ENCODE data around the gene TRIM67.

The TRIM67 gene

DNA sequence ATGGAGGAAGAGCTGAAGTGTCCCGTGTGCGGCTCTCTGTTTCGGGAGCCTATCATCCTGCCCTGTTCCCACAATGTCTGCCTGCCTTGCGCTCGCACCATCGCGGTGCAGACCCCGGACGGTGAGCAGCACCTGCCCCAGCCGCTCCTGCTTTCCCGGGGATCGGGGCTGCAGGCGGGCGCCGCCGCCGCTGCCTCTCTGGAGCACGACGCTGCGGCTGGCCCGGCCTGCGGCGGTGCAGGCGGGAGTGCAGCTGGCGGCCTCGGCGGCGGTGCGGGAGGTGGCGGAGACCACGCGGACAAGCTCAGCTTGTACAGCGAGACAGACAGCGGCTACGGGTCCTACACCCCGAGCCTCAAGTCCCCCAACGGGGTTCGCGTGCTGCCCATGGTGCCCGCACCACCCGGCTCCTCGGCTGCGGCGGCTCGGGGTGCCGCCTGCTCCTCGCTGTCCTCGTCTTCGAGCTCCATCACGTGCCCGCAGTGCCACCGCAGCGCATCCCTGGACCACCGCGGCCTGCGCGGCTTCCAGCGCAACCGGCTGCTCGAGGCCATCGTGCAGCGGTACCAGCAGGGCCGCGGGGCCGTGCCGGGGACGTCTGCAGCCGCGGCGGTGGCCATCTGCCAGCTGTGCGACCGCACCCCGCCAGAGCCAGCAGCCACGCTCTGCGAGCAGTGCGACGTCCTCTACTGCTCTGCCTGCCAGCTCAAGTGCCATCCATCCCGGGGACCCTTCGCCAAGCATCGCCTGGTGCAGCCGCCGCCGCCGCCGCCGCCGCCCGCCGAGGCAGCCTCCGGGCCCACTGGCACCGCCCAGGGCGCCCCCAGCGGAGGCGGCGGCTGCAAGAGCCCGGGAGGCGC is 1.3 kb downstream of the TRIM67 start:
- Histone ChIP-seq H3K9ac (ENCODE audit: low read length) (no peak overlapping the region), H3K9me2 (replicated peaks; ENCODE audit: insufficient read depth, low read length) (no peaks in the 10 kb centered on the region), H3K4me1 (ENCODE audit: low read length) (no peaks in the 10 kb centered on the region), H3K27ac (ENCODE audit: low read length) (no peak overlapping the region), H3K4me2 (ENCODE audit: low read depth, low read length) (no peak overlapping the region), H3K27me3 (replicated peaks; ENCODE audit: insufficient read depth, low read length) (no peaks in the 10 kb centered on the region; the same call in 1 of the 2 replicates), H2AFZ (ENCODE audit: low read length) (no peak overlapping the region), H3K36me3 (replicated peaks; ENCODE audit: insufficient read depth, low read length) (no peaks in the 10 kb centered on the region), H3F3A (ENCODE audit: insufficient read depth, low read length) (no peaks in the 10 kb centered on the region), H3K4me3 (ENCODE audit: low read length) (no peak overlapping the region), H3K9me3 (replicated peaks; ENCODE audit: insufficient read depth, low read length) (no peaks in the 10 kb centered on the region), H3K79me2 (ENCODE audit: low read length) (no peaks in the 10 kb centered on the region), H4K20me1 (ENCODE audit: insufficient read depth, low read length) (no peaks in the 10 kb centered on the region)
- TF ChIP-seq EZH2phosphoT487 (IDR thresholded peaks at IDR 0.05; ENCODE audit: low read length) (no peak), EZH2 (optimal IDR thresholded peaks at IDR 0.05; ENCODE audit: low read depth, low read length) (no peak)
- TF ChIP-seq, protein P1, sequence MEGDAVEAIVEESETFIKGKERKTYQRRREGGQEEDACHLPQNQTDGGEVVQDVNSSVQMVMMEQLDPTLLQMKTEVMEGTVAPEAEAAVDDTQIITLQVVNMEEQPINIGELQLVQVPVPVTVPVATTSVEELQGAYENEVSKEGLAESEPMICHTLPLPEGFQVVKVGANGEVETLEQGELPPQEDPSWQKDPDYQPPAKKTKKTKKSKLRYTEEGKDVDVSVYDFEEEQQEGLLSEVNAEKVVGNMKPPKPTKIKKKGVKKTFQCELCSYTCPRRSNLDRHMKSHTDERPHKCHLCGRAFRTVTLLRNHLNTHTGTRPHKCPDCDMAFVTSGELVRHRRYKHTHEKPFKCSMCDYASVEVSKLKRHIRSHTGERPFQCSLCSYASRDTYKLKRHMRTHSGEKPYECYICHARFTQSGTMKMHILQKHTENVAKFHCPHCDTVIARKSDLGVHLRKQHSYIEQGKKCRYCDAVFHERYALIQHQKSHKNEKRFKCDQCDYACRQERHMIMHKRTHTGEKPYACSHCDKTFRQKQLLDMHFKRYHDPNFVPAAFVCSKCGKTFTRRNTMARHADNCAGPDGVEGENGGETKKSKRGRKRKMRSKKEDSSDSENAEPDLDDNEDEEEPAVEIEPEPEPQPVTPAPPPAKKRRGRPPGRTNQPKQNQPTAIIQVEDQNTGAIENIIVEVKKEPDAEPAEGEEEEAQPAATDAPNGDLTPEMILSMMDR (IDR thresholded peaks at IDR 0.05; ENCODE audit: low read length) = no peak
- no peak for DNase-seq

DNA sequence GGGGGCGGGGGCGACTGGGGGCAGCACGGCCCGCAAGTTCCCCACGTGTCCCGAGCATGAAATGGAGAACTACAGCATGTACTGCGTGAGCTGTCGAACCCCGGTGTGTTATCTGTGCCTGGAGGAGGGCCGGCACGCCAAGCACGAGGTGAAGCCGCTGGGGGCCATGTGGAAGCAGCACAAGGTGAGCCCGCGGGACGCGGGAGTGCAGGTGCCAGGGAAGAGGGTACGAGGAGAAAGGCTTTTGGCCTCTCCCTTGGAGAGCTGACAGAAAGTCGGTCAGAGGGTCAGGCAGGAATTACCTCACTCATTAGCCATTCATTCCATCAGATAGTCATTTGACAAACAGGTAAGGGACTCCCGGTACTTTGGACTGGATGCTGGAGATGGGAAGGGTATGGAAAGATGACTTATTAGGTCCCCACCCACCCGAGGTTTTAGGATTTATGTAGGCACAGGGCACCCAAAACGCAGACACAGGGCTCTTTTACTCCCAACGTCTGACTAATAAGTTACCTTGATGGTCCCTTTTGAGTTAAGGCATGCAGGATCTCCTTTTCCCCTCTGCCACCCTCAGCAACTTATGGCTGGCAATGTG is 2.1 kb downstream of the TRIM67 start:
- H3K4me2 ChIP-seq (ENCODE audit: low read depth, low read length) = no peak overlapping the region
- H3K9ac ChIP-seq (ENCODE audit: low read length) = no peak overlapping the region
- no peaks in the 10 kb centered on the region; the same call in 1 of the 2 replicates for H3K27me3 ChIP-seq (replicated peaks; ENCODE audit: insufficient read depth, low read length)
- H4K20me1 ChIP-seq (ENCODE audit: insufficient read depth, low read length) = no peaks in the 10 kb centered on the region
- H3K9me2 ChIP-seq (replicated peaks; ENCODE audit: insufficient read depth, low read length) = no peaks in the 10 kb centered on the region
- H3K9me3 ChIP-seq (replicated peaks; ENCODE audit: insufficient read depth, low read length) = no peaks in the 10 kb centered on the region
- TF ChIP-seq EZH2 (optimal IDR thresholded peaks at IDR 0.05; ENCODE audit: low read depth, low read length) (no peak), EZH2phosphoT487 (IDR thresholded peaks at IDR 0.05; ENCODE audit: low read length) (no peak)
- TF ChIP-seq, protein P1 (IDR thresholded peaks at IDR 0.05; ENCODE audit: low read length) = no peak
- no peaks in the 10 kb centered on the region for H3K36me3 ChIP-seq (replicated peaks; ENCODE audit: insufficient read depth, low read length)
- DNase-seq = no peak
- H3K79me2 ChIP-seq (ENCODE audit: low read length) = no peaks in the 10 kb centered on the region
- H3K27ac ChIP-seq (ENCODE audit: low read length) = no peak overlapping the region
- no peaks in the 10 kb centered on the region for H3F3A ChIP-seq (ENCODE audit: insufficient read depth, low read length)
- no peaks in the 10 kb centered on the region for H3K4me1 ChIP-seq (ENCODE audit: low read length)
- no peak overlapping the region for H2AFZ ChIP-seq (ENCODE audit: low read length)
- no peak overlapping the region for H3K4me3 ChIP-seq (ENCODE audit: low read length)

DNA sequence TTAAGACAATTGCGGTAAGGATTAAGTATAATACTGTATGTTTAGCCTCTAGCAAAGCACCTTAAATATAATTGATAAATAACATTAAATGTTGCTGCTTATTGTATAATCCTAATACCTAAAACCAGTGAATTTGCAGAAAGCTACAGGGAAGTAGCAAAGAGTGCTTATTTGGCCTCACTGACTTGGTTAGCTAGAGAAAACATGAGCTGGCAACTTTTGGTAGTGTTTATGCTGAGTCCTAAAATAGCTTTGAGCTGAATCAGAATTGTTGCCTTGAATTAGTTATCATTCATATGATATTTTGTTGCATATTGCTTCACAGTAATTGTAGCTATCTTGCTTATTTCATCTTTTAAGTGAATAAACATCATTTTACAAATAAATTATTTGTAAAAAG is 3.5 kb downstream of the TRIM67 start:
- Histone ChIP-seq H3F3A (ENCODE audit: insufficient read depth, low read length) (no peaks in the 10 kb centered on the region), H3K4me1 (ENCODE audit: low read length) (no peaks in the 10 kb centered on the region), H3K9me3 (replicated peaks; ENCODE audit: insufficient read depth, low read length) (no peaks in the 10 kb centered on the region), H3K79me2 (ENCODE audit: low read length) (no peaks in the 10 kb centered on the region), H3K4me3 (ENCODE audit: low read length) (no peak overlapping the region), H3K9ac (ENCODE audit: low read length) (no peak overlapping the region), H3K36me3 (replicated peaks; ENCODE audit: insufficient read depth, low read length) (no peaks in the 10 kb centered on the region), H3K27me3 (replicated peaks; ENCODE audit: insufficient read depth, low read length) (no peaks in the 10 kb centered on the region; the same call in 1 of the 2 replicates), H3K27ac (ENCODE audit: low read length) (no peak overlapping the region), H3K4me2 (ENCODE audit: low read depth, low read length) (no peak overlapping the region), H4K20me1 (ENCODE audit: insufficient read depth, low read length) (no peaks in the 10 kb centered on the region), H2AFZ (ENCODE audit: low read length) (no peak overlapping the region), H3K9me2 (replicated peaks; ENCODE audit: insufficient read depth, low read length) (no peaks in the 10 kb centered on the region)
- no peak for DNase-seq
- TF ChIP-seq EZH2 (optimal IDR thresholded peaks at IDR 0.05; ENCODE audit: low read depth, low read length) (no peak), EZH2phosphoT487 (IDR thresholded peaks at IDR 0.05; ENCODE audit: low read length) (no peak)
- TF ChIP-seq, protein P1 (IDR thresholded peaks at IDR 0.05; ENCODE audit: low read length) = no peak
